Mesothelial cell of epicardium (in vitro differentiated cells): ENCODE measurements around the gene TNFRSF17. TPM values are rescaled to one million over a fixed set of nuclear protein-coding genes. Genes with fewer than 3 reads are reported as not detected.
"Not testable (repeated sequence)": the region's sequence is repeated elsewhere in the genome, so short reads cannot be mapped to it uniquely, and the experiment has no call there.

ENCODE experiments used
- DNase-seq, 2 experiments: peaks; one replicate each; pipeline ENCODE4 v3.0.0; 2021; ENCODE audit warnings: low spot score in 2 of 2; ENCODE audit not compliant: unreplicated experiment in 2 of 2
- H3K27ac Mint-ChIP-seq: 2 replicates; pipeline ENCODE4 v1.8.0; 2021; ENCODE audit warnings: mixed read lengths
- H3K27me3 Mint-ChIP-seq: 2 replicates; pipeline ENCODE4 v1.8.0; 2021; ENCODE audit warnings: low read depth, mixed read lengths
- H3K36me3 Mint-ChIP-seq: 2 replicates; pipeline ENCODE4 v1.8.0; 2021; ENCODE audit warnings: mixed read lengths
- H3K4me1 Mint-ChIP-seq: 2 replicates; pipeline ENCODE4 v1.8.0; 2021; ENCODE audit warnings: mixed read lengths
- H3K4me3 Mint-ChIP-seq: 2 replicates; pipeline ENCODE4 v1.8.0; 2021; ENCODE audit warnings: mild to moderate bottlenecking, moderate library complexity, mixed read lengths
- H3K9me3 Mint-ChIP-seq: 2 replicates; pipeline ENCODE4 v1.8.0; 2021; ENCODE audit warnings: mixed read lengths
- CTCF ChIP-seq: fragments of 200-600 bp; sonication (generic); IDR thresholded peaks from one replicate; pipeline ENCODE4 v1.5.0; 2021; ENCODE audit warnings: antibody characterized with exemption; ENCODE audit not compliant: unreplicated experiment
- total RNA-seq: library from RNA; stranded (reverse); gene quantifications from 3 replicates; pipeline ENCODE4 v1.2.1, GENCODE V29; 2021

Gene TNFRSF17
- total RNA-seq, 1 donor from 2014 or later, result not detected

GRCh38 chr16:11967195-11967911 lies 2.3 kb downstream of the TNFRSF17 start:
- no peaks in the 10 kb centered on the region for H3K4me1 Mint-ChIP-seq
- no peak overlapping the region for H3K27ac Mint-ChIP-seq
- DNase-seq, result no peak
- H3K9me3 Mint-ChIP-seq, result no peaks in the 10 kb centered on the region
- H3K36me3 Mint-ChIP-seq, result peaks cover 2% of the 10 kb centered on the region
- H3K4me3 Mint-ChIP-seq, result no peak overlapping the region
- no peak for TF ChIP-seq CTCF
- no peaks in the 10 kb centered on the region for H3K27me3 Mint-ChIP-seq

- Mint-ChIP-seq H3K9me3 (no peaks in the 10 kb centered on the region), H3K27ac (no peak overlapping the region), H3K36me3 (peaks cover 2% of the 10 kb centered on the region), H3K4me3 (no peak overlapping the region), H3K4me1 (no peaks in the 10 kb centered on the region), H3K27me3 (no peaks in the 10 kb centered on the region)
- no peak for TF ChIP-seq CTCF
- no peak for DNase-seq
These were observed 3.6 kb downstream of the TNFRSF17 start for GRCh38 chr16:11968577-11968976.

GRCh38 chr16:11970292-11970691 lies 5.3 kb downstream of the TNFRSF17 start:
- not testable (repeated sequence) for H3K4me3 Mint-ChIP-seq, H3K27me3 Mint-ChIP-seq, H3K36me3 Mint-ChIP-seq, H3K9me3 Mint-ChIP-seq, H3K4me1 Mint-ChIP-seq, H3K27ac Mint-ChIP-seq, DNase-seq

- Mint-ChIP-seq H3K27me3 (no peaks in the 10 kb centered on the region), H3K4me3 (no peak overlapping the region), H3K4me1 (peaks cover 15% of the 10 kb centered on the region), H3K27ac (no peak overlapping the region), H3K9me3 (no peaks in the 10 kb centered on the region), H3K36me3 (peaks cover 6% of the 10 kb centered on the region)
- DNase-seq, result no peak
- no peak for TF ChIP-seq CTCF
These were observed 7.1 kb downstream of the TNFRSF17 start for GRCh38 chr16:11972128-11972527.

GRCh38 chr16:11973070-11973469 lies 8.1 kb downstream of the TNFRSF17 start:
- no peak for TF ChIP-seq CTCF
- H3K4me3 Mint-ChIP-seq, result no peak overlapping the region
- peaks cover 24% of the 10 kb centered on the region for H3K4me1 Mint-ChIP-seq
- DNase-seq, result no peak
- H3K27ac Mint-ChIP-seq, result no peak overlapping the region
- H3K36me3 Mint-ChIP-seq, result peaks cover 6% of the 10 kb centered on the region
- H3K9me3 Mint-ChIP-seq, result no peaks in the 10 kb centered on the region
- H3K27me3 Mint-ChIP-seq, result no peaks in the 10 kb centered on the region

GRCh38 chr16:11976850-11977375 lies 11.9 kb downstream of the TNFRSF17 start:
- peak overlapping the region; percentile 96 for H3K4me3 Mint-ChIP-seq
- peaks cover 4% of the 10 kb centered on the region for H3K36me3 Mint-ChIP-seq
- no peaks in the 10 kb centered on the region for H3K27me3 Mint-ChIP-seq
- TF ChIP-seq CTCF, result no peak
- DNase-seq, result peak in 1 of 2 experiments; percentile 38
- peak overlapping the region; percentile 8 for H3K27ac Mint-ChIP-seq
- no peaks in the 10 kb centered on the region for H3K9me3 Mint-ChIP-seq
- H3K4me1 Mint-ChIP-seq, result peaks cover 24% of the 10 kb centered on the region
